A549 (cell line): ENCODE results near the gene MYOG. TPM values are rescaled to one million over a fixed set of nuclear protein-coding genes. Genes with fewer than 3 reads are reported as not detected.
A peak's percentile ranks its signal among the peaks of the same experiment; 100 is the strongest.

Source experiments
- ATAC-seq, 2 experiments: fragments of 200-7000 bp in 1 of 2; fragments of >200 bp in 1 of 2; cut with Nextera tagmentation in 1 of 2; cut with Tn5 transposase in 1 of 2; 3 replicates each; pipeline versions ENCODE4 v1.8.0 to v1.9.1; 2018 to 2020; ENCODE audit warnings: mild to moderate bottlenecking in 1 of 2, moderate library complexity in 1 of 2
- CTCF ChIA-PET: fragments of 300-600 bp; sonication (Branson Sonifier 250); formaldehyde crosslinking; extraction: SDS; loops from one replicate; lab custom pipeline; 2021; ENCODE audit warnings: antibody characterized with exemption, inconsistent platforms; lab: Yijun Ruan, JAX
- POLR2A ChIA-PET: fragments of 350-600 bp; formaldehyde crosslinking; extraction: SDS; loops from one replicate; lab custom pipeline; 2021; ENCODE audit warnings: antibody characterized with exemption, inconsistent platforms; lab: Yijun Ruan, JAX
- DNase-seq, 2 experiments: peaks; one replicate each; pipeline versions ENCODE4 v3.0.0 to v3.0.0-alpha.2; 2011 to 2016; ENCODE audit warnings: low read depth in 1 of 2, low spot score in 1 of 2
- FAIRE-seq: peaks from 2 replicates; lab custom pipeline; 2011; peaks lifted over from hg19 to GRCh38; lab: Jason Lieb, UNC
- H3K27ac ChIP-seq, 2 experiments: fragments of >200 bp; sonication (Bioruptor Twin); formaldehyde crosslinking; 3 replicates each; pipeline ENCODE4 v1.5.1; 2016 to 2017
- H3K4me1 ChIP-seq: fragments of >200 bp; sonication (Bioruptor Twin); formaldehyde crosslinking; 3 replicates; pipeline ENCODE4 v1.6.1; 2016
- H3K4me2 ChIP-seq: fragments of >200 bp; sonication (Bioruptor Twin); formaldehyde crosslinking; 3 replicates; pipeline ENCODE4 v1.6.1; 2016
- H3K4me3 ChIP-seq: fragments of >200 bp; sonication (Bioruptor Twin); formaldehyde crosslinking; 3 replicates; pipeline ENCODE4 v1.5.1; 2016
- H3K9me3 ChIP-seq: fragments of >200 bp; sonication (Bioruptor Twin); formaldehyde crosslinking; 3 replicates; pipeline ENCODE4 v1.6.1; 2016
- BHLHE40 ChIP-seq: IDR thresholded peaks from 2 replicates; pipeline ENCODE4 v1.6.1; 2012; ENCODE audit warnings: low read depth, low read length, inconsistent platforms
- CBX8 ChIP-seq: fragments of 200-600 bp; sonication (generic); IDR thresholded peaks from 2 replicates; pipeline ENCODE4 v1.6.1; 2016
- CEBPB ChIP-seq, 2 experiments: fragments of >200 bp in 1 of 2; sonication (Bioruptor Twin) in 1 of 2; formaldehyde crosslinking in 1 of 2; IDR thresholded peaks; 2 replicates each; pipeline ENCODE4 v1.6.1; 2012 to 2016
- CHD4 ChIP-seq: fragments of 200-600 bp; sonication (generic); IDR thresholded peaks from 2 replicates; pipeline ENCODE4 v1.6.1; 2016; ENCODE audit warnings: antibody characterized with exemption, mild to moderate bottlenecking, borderline replicate concordance
- FOSB ChIP-seq: fragments of 250-450 bp; sonication (Bioruptor Pico); IDR thresholded peaks from 2 replicates; pipeline ENCODE4 v1.5.0; 2020; ENCODE audit warnings: mild to moderate bottlenecking, moderate library complexity
- FOXS1 ChIP-seq: fragments of 250-450 bp; sonication (Bioruptor Pico); IDR thresholded peaks from 2 replicates; pipeline ENCODE4 v1.5.0; 2020; ENCODE audit warnings: mild to moderate bottlenecking, moderate library complexity
- HOXA7 ChIP-seq: fragments of 250-450 bp; sonication (Bioruptor Pico); IDR thresholded peaks from 2 replicates; pipeline ENCODE4 v1.5.0; 2020; ENCODE audit warnings: mild to moderate bottlenecking, moderate library complexity
- KDM5A ChIP-seq: fragments of 200-600 bp; sonication (generic); IDR thresholded peaks from 2 replicates; pipeline ENCODE4 v1.6.1; 2016; ENCODE audit warnings: antibody characterized with exemption, mild to moderate bottlenecking
- NR3C1 ChIP-seq: fragments of >200 bp; sonication (Bioruptor Twin); formaldehyde crosslinking; IDR thresholded peaks from 3 replicates; pipeline ENCODE4 v1.6.1; 2017
- POLR2AphosphoS2 ChIP-seq: conservative IDR thresholded peaks from 2 replicates; pipeline ENCODE4 v1.6.1; 2012; ENCODE audit warnings: low read length, improper control_type of control experiment, inconsistent platforms
- RAD21 ChIP-seq, 2 experiments: fragments of >200 bp in 1 of 2; sonication (Bioruptor Twin) in 1 of 2; formaldehyde crosslinking in 1 of 2; IDR thresholded peaks in 1 of 2; conservative IDR thresholded peaks in 1 of 2; 2 replicates in 1 of 2; 3 replicates in 1 of 2; pipeline ENCODE4 v1.6.1; 2012 to 2018; ENCODE audit warnings: inconsistent platforms in 1 of 2
- RARB ChIP-seq: fragments of 250-450 bp; sonication (Bioruptor Pico); IDR thresholded peaks from 2 replicates; pipeline ENCODE4 v1.8.0; 2021; ENCODE audit warnings: mild to moderate bottlenecking, moderate library complexity
- ZC3H11A ChIP-seq: fragments of 450-650 bp; IDR thresholded peaks from 2 replicates; pipeline ENCODE4 v1.6.1; 2014; ENCODE audit warnings: antibody characterized with exemption, mild to moderate bottlenecking
- ZFP36 ChIP-seq: fragments of 450-650 bp; IDR thresholded peaks from 2 replicates; pipeline ENCODE4 v1.6.1; 2014; ENCODE audit warnings: borderline replicate concordance; ENCODE audit not compliant: partially characterized antibody
- ZSCAN20 ChIP-seq: fragments of 250-450 bp; sonication (Bioruptor Pico); IDR thresholded peaks from 2 replicates; pipeline ENCODE4 v1.8.0; 2022; ENCODE audit warnings: mild to moderate bottlenecking, moderate library complexity
- WGBS: methylation state at CpG from one replicate; pipeline ENCODE4 v1.1.6; 2017; ENCODE audit errors: missing lambda C conversion rate; 5-methylcytosine and 5-hydroxymethylcytosine counted together
- polyA plus RNA-seq, 4 experiments: library from polyadenylated mRNA; depleted of rRNA in 3 of 4; stranded (reverse); fragments of >200 nt; fragmentation: RNase III in 1 of 4; extraction: RNeasy Plus Mini Kit Qiagen cat#74134 plus additional on column Dnase treatment in 1 of 4; gene quantifications; 2 replicates in 3 of 4; 3 replicates in 1 of 4; pipeline ENCODE4 v1.2.3, GENCODE V29; 2011 to 2017
- TF ChIP-seq, protein P1 (sequence below): fragments of 150-350 bp; IDR thresholded peaks from 2 replicates; pipeline ENCODE4 v1.6.1; 2014; ENCODE audit warnings: low read depth, mild to moderate bottlenecking, low read length
- TF ChIP-seq, protein P2 (sequence below): IDR thresholded peaks from 2 replicates; pipeline ENCODE4 v1.6.1; 2012
- TF ChIP-seq, protein P3 (sequence below): fragments of >200 bp; sonication (Bioruptor Twin); formaldehyde crosslinking; IDR thresholded peaks from 3 replicates; pipeline ENCODE4 v1.5.1; 2016
- TF ChIP-seq, protein P4 (sequence below): fragments of 450-650 bp; IDR thresholded peaks from 2 replicates; pipeline ENCODE4 v1.6.1; 2014; ENCODE audit warnings: antibody characterized with exemption
- TF ChIP-seq, protein P5 (sequence below): fragments of >200 bp; sonication (Bioruptor Twin); formaldehyde crosslinking; IDR thresholded peaks from 2 replicates; pipeline ENCODE4 v1.6.1; 2016
- TF ChIP-seq, protein P6 (sequence below): fragments of >200 bp; sonication (Bioruptor Twin); formaldehyde crosslinking; IDR thresholded peaks from 3 replicates; pipeline ENCODE4 v1.6.1; 2016

The MYOG gene
- polyA plus RNA-seq, 2 of the 4 experiments (the other 2 are of a cell fraction), result not detected

DNA sequence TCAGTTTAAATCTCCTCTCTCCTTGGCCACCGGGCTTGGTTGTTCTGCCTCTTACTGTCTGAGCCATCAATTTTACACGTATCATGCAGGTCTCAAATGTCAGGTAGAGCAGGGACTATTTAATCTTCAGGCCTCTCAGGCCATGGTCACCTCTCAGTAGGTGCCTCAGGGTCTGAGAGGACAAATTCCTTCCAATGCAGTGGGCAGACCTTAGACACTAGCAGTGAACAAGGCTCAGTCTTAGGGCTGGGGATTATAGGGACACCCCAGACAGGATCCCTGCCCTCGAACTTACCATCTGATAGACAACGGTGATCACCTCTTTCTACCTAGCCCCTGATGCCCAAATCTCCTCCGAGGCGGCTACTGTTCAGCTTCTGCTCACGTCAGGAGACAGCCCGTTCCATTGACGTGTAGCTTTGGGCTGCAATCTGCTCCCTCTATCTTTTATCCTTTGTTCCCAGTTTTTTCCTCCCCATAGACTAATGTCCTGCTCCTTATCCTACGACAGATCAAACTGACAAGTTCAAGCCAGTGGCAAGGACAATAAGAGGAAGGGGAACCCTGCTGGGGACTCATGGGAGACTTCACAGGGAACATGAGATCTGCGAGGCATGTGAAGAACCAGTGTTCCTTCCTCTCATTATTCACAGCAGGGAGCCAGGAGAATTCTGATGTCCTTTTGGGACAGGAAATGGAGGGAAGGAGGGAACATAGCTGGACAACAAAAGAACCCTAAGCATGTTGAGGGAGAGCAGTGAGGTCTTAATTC lies 1.4 kb upstream of the MYOG start:
- ChIA-PET POLR2A (no interaction called here), CTCF (interaction anchor here (0.6 to 1.9 kb wide), 6 partner anchors 13 to 760 kb away, joined by 3 to 5 read pairs (median 4); no protein-coding TSS in a partner anchor)
- H3K9me3 ChIP-seq, result no peaks in the 10 kb centered on the region
- DNase-seq (no peak), ATAC-seq (no peak), FAIRE-seq (no peak)
- no peak overlapping the region for H3K27ac ChIP-seq
- 72% methylated on average over 11 of the region's 11 CpGs for WGBS
- H3K4me3 ChIP-seq, result no peak overlapping the region
- no peak overlapping the region for H3K4me2 ChIP-seq
- 0 out of 3 replicates have a peak, but pooled peaks cover 7% of the 10 kb centered on the region for H3K4me1 ChIP-seq
- TF ChIP-seq, protein P1, sequence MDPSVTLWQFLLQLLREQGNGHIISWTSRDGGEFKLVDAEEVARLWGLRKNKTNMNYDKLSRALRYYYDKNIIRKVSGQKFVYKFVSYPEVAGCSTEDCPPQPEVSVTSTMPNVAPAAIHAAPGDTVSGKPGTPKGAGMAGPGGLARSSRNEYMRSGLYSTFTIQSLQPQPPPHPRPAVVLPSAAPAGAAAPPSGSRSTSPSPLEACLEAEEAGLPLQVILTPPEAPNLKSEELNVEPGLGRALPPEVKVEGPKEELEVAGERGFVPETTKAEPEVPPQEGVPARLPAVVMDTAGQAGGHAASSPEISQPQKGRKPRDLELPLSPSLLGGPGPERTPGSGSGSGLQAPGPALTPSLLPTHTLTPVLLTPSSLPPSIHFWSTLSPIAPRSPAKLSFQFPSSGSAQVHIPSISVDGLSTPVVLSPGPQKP, result no peak
- no peak for TF ChIP-seq NR3C1
- TF ChIP-seq CHD4, result no peak
- TF ChIP-seq, protein P2, sequence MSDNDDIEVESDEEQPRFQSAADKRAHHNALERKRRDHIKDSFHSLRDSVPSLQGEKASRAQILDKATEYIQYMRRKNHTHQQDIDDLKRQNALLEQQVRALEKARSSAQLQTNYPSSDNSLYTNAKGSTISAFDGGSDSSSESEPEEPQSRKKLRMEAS, result no peak
- no peak for TF ChIP-seq RAD21 (conservative IDR thresholded peaks at IDR 0.05 in 1 of 2, IDR thresholded peaks at IDR 0.05 in 1 of 2)
- TF ChIP-seq CEBPB (IDR thresholded peaks at IDR 0.05), result no peak
- TF ChIP-seq FOSB (CRISPR knock-in tag), result no peak
- no peak for TF ChIP-seq RARB (CRISPR knock-in tag)
- no peak for TF ChIP-seq ZFP36
- no peak for TF ChIP-seq KDM5A
- TF ChIP-seq CBX8, result no peak

DNA sequence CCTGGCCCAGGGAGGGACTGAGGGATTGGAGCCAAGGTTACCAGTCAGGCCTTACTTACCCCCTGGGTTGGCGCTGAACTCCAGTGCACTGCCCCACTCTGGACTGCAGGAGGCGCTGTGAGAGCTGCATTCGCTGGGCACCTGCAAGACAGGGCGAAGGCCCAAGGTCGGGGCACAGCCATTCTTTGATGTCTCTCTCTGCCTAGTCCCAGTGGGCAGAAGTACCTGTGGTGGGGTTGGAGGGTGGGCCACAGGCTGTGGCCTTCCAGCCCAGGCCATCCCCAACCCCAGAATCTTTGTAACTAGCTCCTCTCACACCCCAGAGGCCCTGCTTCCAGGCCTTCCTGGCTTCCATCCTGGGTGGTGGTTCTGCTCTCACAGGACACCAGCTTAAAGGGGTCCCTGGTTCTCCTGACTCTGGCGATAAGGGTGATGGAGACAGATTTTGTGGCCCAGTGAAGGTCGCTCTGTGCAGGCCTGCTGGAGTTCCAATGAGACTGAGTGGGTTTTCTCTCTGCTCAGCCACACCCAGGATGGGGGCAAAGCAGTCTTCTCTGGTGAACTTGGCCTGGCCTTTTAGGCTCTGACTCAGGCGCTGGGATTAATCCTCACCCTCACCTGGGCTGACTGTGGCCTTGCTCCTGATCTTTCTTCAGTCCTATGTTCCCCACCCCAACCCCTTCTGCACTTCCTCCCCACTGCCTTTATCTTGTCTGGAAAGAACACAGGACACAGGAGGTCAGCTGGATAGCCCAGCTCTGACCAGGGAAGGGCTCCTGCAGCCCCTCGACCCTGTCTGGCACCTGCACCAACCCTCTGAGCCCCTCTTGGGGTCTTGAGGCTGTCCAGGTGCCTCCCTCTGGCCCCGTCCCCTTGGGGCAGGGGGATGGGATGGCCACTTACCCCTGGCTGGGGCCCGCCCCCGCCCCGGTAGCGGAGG lies 954 bp downstream of the MYOG start:
- no peak overlapping the region for H3K27ac ChIP-seq
- peak in 1 of 2 experiments; percentile 39 for DNase-seq
- no peaks in the 10 kb centered on the region for H3K9me3 ChIP-seq
- no peak for FAIRE-seq
- H3K4me1 ChIP-seq, result 0 out of 3 replicates have a peak, but pooled peaks cover 7% of the 10 kb centered on the region
- no peak overlapping the region for H3K4me3 ChIP-seq
- ChIA-PET CTCF (interaction anchor here (0.6 to 3.8 kb wide), 14 partner anchors 14 to 184 kb away, joined by 3 to 28 read pairs (median 4); partner anchors contain the start of gene ADORA1), POLR2A (no interaction called here)
- 90% methylated on average over 5 of the region's 14 CpGs for WGBS
- TF ChIP-seq, protein P1, result no peak
- TF ChIP-seq RAD21 (conservative IDR thresholded peaks at IDR 0.05 in 1 of 2, IDR thresholded peaks at IDR 0.05 in 1 of 2) (peak in 1 of 2 experiments; percentile 23; a peak in 2 of 5 replicates), CEBPB (IDR thresholded peaks at IDR 0.05) (no peak)
- TF ChIP-seq, protein P3, sequence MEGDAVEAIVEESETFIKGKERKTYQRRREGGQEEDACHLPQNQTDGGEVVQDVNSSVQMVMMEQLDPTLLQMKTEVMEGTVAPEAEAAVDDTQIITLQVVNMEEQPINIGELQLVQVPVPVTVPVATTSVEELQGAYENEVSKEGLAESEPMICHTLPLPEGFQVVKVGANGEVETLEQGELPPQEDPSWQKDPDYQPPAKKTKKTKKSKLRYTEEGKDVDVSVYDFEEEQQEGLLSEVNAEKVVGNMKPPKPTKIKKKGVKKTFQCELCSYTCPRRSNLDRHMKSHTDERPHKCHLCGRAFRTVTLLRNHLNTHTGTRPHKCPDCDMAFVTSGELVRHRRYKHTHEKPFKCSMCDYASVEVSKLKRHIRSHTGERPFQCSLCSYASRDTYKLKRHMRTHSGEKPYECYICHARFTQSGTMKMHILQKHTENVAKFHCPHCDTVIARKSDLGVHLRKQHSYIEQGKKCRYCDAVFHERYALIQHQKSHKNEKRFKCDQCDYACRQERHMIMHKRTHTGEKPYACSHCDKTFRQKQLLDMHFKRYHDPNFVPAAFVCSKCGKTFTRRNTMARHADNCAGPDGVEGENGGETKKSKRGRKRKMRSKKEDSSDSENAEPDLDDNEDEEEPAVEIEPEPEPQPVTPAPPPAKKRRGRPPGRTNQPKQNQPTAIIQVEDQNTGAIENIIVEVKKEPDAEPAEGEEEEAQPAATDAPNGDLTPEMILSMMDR, result peak; percentile 26; the same call in 2 of the 3 replicates
- ATAC-seq, result peak in 1 of 2 experiments; percentile 66; a peak in 3 of 6 replicates
- no peak overlapping the region for H3K4me2 ChIP-seq

DNA sequence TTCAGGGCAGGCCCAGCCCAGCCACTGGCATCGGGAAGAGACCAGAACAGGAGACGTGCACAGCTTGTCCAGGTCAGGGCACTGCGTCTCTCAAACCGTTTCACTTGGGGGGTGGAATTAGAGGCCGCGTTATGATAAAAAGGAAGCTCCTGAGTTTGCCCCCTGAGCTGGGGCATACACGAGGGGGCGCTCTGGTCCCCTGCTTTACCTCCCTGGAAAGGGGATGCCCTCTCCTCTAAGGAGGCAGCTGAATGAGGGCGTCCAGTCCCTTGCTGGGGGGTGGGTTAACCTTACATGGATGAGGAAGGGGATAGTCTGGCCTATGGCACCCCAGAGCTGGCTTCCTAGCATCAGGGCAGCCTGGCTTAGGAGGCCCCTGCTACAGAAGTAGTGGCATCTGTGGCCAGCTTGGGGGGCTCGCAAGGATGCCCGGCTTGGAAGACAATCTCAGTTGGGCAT lies 2.3 kb downstream of the MYOG start:
- Histone ChIP-seq H3K4me1 (0 out of 3 replicates have a peak, but pooled peaks cover 7% of the 10 kb centered on the region), H3K4me3 (no peak overlapping the region), H3K27ac (no peak overlapping the region), H3K9me3 (no peaks in the 10 kb centered on the region), H3K4me2 (no peak overlapping the region)
- CTCF ChIA-PET, result interaction anchor here (0.7 to 3.8 kb wide), 14 partner anchors 11 to 185 kb away, joined by 3 to 28 read pairs (median 3); partner anchors contain the start of gene ADORA1
- POLR2A ChIA-PET, result interaction anchor here (0.5 kb wide), 1 partner anchor 543 kb away, joined by 3 read pairs; the partner anchor contains the start of gene ATP2B4
- no peak for FAIRE-seq
- ATAC-seq, result no peak
- WGBS, result 79% methylated on average over 11 of the region's 11 CpGs
- no peak for DNase-seq
- TF ChIP-seq POLR2AphosphoS2 (no peak), ZFP36 (no peak), ZC3H11A (no peak), BHLHE40 (no peak), FOXS1 (CRISPR knock-in tag) (no peak), ZSCAN20 (CRISPR knock-in tag) (no peak), NR3C1 (no peak), HOXA7 (no peak)
- TF ChIP-seq, protein P4, sequence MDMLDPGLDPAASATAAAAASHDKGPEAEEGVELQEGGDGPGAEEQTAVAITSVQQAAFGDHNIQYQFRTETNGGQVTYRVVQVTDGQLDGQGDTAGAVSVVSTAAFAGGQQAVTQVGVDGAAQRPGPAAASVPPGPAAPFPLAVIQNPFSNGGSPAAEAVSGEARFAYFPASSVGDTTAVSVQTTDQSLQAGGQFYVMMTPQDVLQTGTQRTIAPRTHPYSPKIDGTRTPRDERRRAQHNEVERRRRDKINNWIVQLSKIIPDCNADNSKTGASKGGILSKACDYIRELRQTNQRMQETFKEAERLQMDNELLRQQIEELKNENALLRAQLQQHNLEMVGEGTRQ, result no peak
- TF ChIP-seq, protein P5, sequence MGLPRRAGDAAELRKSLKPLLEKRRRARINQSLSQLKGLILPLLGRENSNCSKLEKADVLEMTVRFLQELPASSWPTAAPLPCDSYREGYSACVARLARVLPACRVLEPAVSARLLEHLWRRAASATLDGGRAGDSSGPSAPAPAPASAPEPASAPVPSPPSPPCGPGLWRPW, result no peak
- TF ChIP-seq, protein P6, sequence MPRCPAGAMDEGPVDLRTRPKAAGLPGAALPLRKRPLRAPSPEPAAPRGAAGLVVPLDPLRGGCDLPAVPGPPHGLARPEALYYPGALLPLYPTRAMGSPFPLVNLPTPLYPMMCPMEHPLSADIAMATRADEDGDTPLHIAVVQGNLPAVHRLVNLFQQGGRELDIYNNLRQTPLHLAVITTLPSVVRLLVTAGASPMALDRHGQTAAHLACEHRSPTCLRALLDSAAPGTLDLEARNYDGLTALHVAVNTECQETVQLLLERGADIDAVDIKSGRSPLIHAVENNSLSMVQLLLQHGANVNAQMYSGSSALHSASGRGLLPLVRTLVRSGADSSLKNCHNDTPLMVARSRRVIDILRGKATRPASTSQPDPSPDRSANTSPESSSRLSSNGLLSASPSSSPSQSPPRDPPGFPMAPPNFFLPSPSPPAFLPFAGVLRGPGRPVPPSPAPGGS, result no peak
